ENCODE results near the gene SGTA.

The SGTA gene

GRCh38 chr19:2761876-2762782 is 20.9 kb downstream of the SGTA start:
- TF ChIP-seq GATA1 (IDR thresholded peaks at IDR 0.05; ENCODE audit: low read depth, low read length): no peak
- no peak for TF ChIP-seq POLR2A (IDR thresholded peaks at IDR 0.05; ENCODE audit: low read length)
- no peak for DNase-seq

- DNase-seq: no peak
- no peak for TF ChIP-seq GATA1 (IDR thresholded peaks at IDR 0.05; ENCODE audit: low read depth, low read length)
- TF ChIP-seq POLR2A (IDR thresholded peaks at IDR 0.05; ENCODE audit: low read length): no peak
Observed at GRCh38 chr19:2761309-2761677, 21.8 kb downstream of the SGTA start.

GRCh38 chr19:2759965-2760364 is 23.1 kb downstream of the SGTA start:
- DNase-seq: no peak
- no peak for TF ChIP-seq GATA1 (IDR thresholded peaks at IDR 0.05; ENCODE audit: low read depth, low read length)
- TF ChIP-seq POLR2A (IDR thresholded peaks at IDR 0.05; ENCODE audit: low read length): no peak

GRCh38 chr19:2759362-2759761 is 23.7 kb downstream of the SGTA start:
- DNase-seq: no peak
- TF ChIP-seq GATA1 (IDR thresholded peaks at IDR 0.05; ENCODE audit: low read depth, low read length) (no peak), POLR2A (IDR thresholded peaks at IDR 0.05; ENCODE audit: low read length) (no peak)

- TF ChIP-seq POLR2A (IDR thresholded peaks at IDR 0.05; ENCODE audit: low read length) (no peak), GATA1 (IDR thresholded peaks at IDR 0.05; ENCODE audit: low read depth, low read length) (no peak)
- DNase-seq: no peak
Observed at GRCh38 chr19:2758601-2759313, 24.3 kb downstream of the SGTA start.

- TF ChIP-seq GATA1 (IDR thresholded peaks at IDR 0.05; ENCODE audit: low read depth, low read length): no peak
- no peak for TF ChIP-seq POLR2A (IDR thresholded peaks at IDR 0.05; ENCODE audit: low read length)
- DNase-seq: no peak
Observed at GRCh38 chr19:2756921-2757881, 25.9 kb downstream of the SGTA start.

- TF ChIP-seq GATA1 (IDR thresholded peaks at IDR 0.05; ENCODE audit: low read depth, low read length): no peak
- no peak for TF ChIP-seq POLR2A (IDR thresholded peaks at IDR 0.05; ENCODE audit: low read length)
- DNase-seq: no peak
Observed at GRCh38 chr19:2756477-2756876, 26.6 kb downstream of the SGTA start.

GRCh38 chr19:2755811-2756210 is 27.3 kb downstream of the SGTA start:
- no peak for DNase-seq
- no peak for TF ChIP-seq GATA1 (IDR thresholded peaks at IDR 0.05; ENCODE audit: low read depth, low read length)
- TF ChIP-seq POLR2A (IDR thresholded peaks at IDR 0.05; ENCODE audit: low read length): no peak

GRCh38 chr19:2755448-2755705 is 27.7 kb downstream of the SGTA start:
- TF ChIP-seq POLR2A (IDR thresholded peaks at IDR 0.05; ENCODE audit: low read length): no peak
- no peak for TF ChIP-seq GATA1 (IDR thresholded peaks at IDR 0.05; ENCODE audit: low read depth, low read length)
- no peak for DNase-seq

- TF ChIP-seq GATA1 (IDR thresholded peaks at IDR 0.05; ENCODE audit: low read depth, low read length): no peak
- no peak for TF ChIP-seq POLR2A (IDR thresholded peaks at IDR 0.05; ENCODE audit: low read length)
- DNase-seq: no peak
Observed at GRCh38 chr19:2754659-2755447, 28.2 kb downstream of the SGTA start.

- TF ChIP-seq GATA1 (IDR thresholded peaks at IDR 0.05; ENCODE audit: low read depth, low read length) (no peak), POLR2A (IDR thresholded peaks at IDR 0.05; ENCODE audit: low read length) (no peak)
- DNase-seq: no peak
Observed at GRCh38 chr19:2751438-2751830, 31.6 kb downstream of the SGTA start.

- DNase-seq: no peak
- TF ChIP-seq POLR2A (IDR thresholded peaks at IDR 0.05; ENCODE audit: low read length): no peak
- no peak for TF ChIP-seq GATA1 (IDR thresholded peaks at IDR 0.05; ENCODE audit: low read depth, low read length)
Observed at GRCh38 chr19:2750808-2751437, 32.1 kb downstream of the SGTA start.

GRCh38 chr19:2747349-2747748 is 35.7 kb downstream of the SGTA start:
- TF ChIP-seq GATA1 (IDR thresholded peaks at IDR 0.05; ENCODE audit: low read depth, low read length) (no peak), POLR2A (IDR thresholded peaks at IDR 0.05; ENCODE audit: low read length) (no peak)
- no peak for DNase-seq

Data from erythroblast (primary cell).